ENCODE results near the gene ARL17B.
"Not testable (repeated sequence)": the region's sequence is repeated elsewhere in the genome, so short reads cannot be mapped to it uniquely, and the experiment has no call there.

ARL17B gene

GRCh38 chr17:46361755-46362154, at the start of gene ARL17B:
ARL17B (minus strand) TSS chr17:46361766; CDS start chr17:46358397, 3,369 bp downstream.
- not testable (repeated sequence) for DNase-seq (ENCODE audit: low spot score)

- not testable (repeated sequence) for DNase-seq (ENCODE audit: low spot score)
Measured at GRCh38 chr17:46409864-46410263, 48.3 kb upstream of the ARL17B start.

GRCh38 chr17:46407155-46407554, 45.6 kb upstream of the ARL17B start:
- DNase-seq (ENCODE audit: low spot score) = not testable (repeated sequence)

- not testable (repeated sequence) for DNase-seq (ENCODE audit: low spot score)
Measured at GRCh38 chr17:46401033-46401787, 39.6 kb upstream of the ARL17B start.

GRCh38 chr17:46400543-46400942, 39.0 kb upstream of the ARL17B start:
- DNase-seq (ENCODE audit: low spot score) = not testable (repeated sequence)

- not testable (repeated sequence) for DNase-seq (ENCODE audit: low spot score)
Measured at GRCh38 chr17:46399993-46400392, 38.4 kb upstream of the ARL17B start.

GRCh38 chr17:46396292-46396691, 34.7 kb upstream of the ARL17B start:
- not testable (repeated sequence) for DNase-seq (ENCODE audit: low spot score)

- not testable (repeated sequence) for DNase-seq (ENCODE audit: low spot score)
Measured at GRCh38 chr17:46393702-46394101, 32.1 kb upstream of the ARL17B start.

- not testable (repeated sequence) for DNase-seq (ENCODE audit: low spot score)
Measured at GRCh38 chr17:46385491-46385890, 23.9 kb upstream of the ARL17B start.

- DNase-seq (ENCODE audit: low spot score) = not testable (repeated sequence)
Measured at GRCh38 chr17:46383118-46383517, 21.6 kb upstream of the ARL17B start.

GRCh38 chr17:46373418-46373817, 11.9 kb upstream of the ARL17B start:
- DNase-seq (ENCODE audit: low spot score) = not testable (repeated sequence)

GRCh38 chr17:46372236-46373229, 11.0 kb upstream of the ARL17B start:
- DNase-seq (ENCODE audit: low spot score) = not testable (repeated sequence)

GRCh38 chr17:46367520-46367919, 6.0 kb upstream of the ARL17B start:
- not testable (repeated sequence) for DNase-seq (ENCODE audit: low spot score)

- DNase-seq (ENCODE audit: low spot score) = not testable (repeated sequence)
Measured at GRCh38 chr17:46361145-46361735, 326 bp downstream of the ARL17B start.

- DNase-seq (ENCODE audit: low spot score) = not testable (repeated sequence)
Measured at GRCh38 chr17:46353856-46354255, 7.7 kb downstream of the ARL17B start.

GRCh38 chr17:46349060-46349459, 12.5 kb downstream of the ARL17B start:
- not testable (repeated sequence) for DNase-seq (ENCODE audit: low spot score)

GRCh38 chr17:46348345-46348744, 13.2 kb downstream of the ARL17B start:
- DNase-seq (ENCODE audit: low spot score) = not testable (repeated sequence)

- DNase-seq (ENCODE audit: low spot score) = not testable (repeated sequence)
Measured at GRCh38 chr17:46342131-46342530, 19.4 kb downstream of the ARL17B start.

- not testable (repeated sequence) for DNase-seq (ENCODE audit: low spot score)
Measured at GRCh38 chr17:46341220-46341619, 20.3 kb downstream of the ARL17B start.

GRCh38 chr17:46294831-46295230, 66.7 kb downstream of the ARL17B start, which contains the start of gene LRRC37A:
LRRC37A (plus strand) TSS chr17:46295131; CDS start chr17:46295134, 3 bp downstream.
- DNase-seq (ENCODE audit: low spot score) = not testable (repeated sequence)

- DNase-seq (ENCODE audit: low spot score) = not testable (repeated sequence)
Measured at GRCh38 chr17:46291618-46292017, 69.9 kb downstream of the ARL17B start.
